ENCODE measurements around the gene PARVA. TPM values are rescaled to one million over a fixed set of nuclear protein-coding genes. Genes with fewer than 3 reads are reported as not detected.
A peak's percentile ranks its signal among the peaks of the same experiment; 100 is the strongest.

PARVA gene
- polyA plus RNA-seq, 2 of the 4 experiments (the other 2 are of a cell fraction), result 25.5 to 26.1 TPM

DNA sequence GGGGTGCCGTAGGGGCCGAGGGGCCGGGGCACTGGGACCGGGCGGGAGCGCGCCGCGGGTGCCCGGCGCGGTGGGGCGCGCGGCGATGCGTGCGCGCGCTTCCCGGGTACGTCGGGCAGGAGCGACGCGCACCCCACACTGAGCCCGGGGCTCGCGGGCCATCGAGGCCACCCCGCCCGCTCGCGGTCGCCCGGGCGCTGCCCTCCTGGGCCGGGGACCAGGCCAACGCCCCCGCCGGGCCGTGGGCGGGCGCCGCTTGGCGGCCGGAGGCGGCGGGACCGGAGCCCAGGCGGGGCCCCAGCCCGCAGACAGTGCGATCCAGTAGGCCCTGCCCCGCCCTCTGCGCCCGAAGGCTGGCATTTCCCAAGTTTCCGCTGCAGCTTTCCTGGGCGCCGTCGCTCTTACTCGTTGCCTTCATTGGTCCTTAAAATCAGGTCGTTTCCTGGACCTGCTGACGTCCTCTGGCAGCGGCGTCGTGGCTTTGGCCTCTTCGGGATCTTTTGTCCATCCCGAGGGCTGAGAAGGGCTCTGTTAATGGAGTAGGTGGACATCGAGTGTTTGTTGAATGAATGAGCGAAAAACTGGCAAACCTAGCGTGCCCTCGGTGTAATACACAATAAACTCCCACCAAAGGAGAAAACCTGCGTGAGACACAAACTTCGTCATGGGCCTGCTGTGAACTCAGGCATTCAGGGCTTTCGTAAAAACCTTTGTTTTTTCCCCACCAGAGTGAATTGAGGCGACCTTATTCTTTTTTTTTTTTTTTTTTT, 638 bp downstream of the PARVA start:
- H3K9me3 ChIP-seq, result no peaks in the 10 kb centered on the region
- ATAC-seq, result peak; percentile 86 to 89
- peak overlapping the region; percentile 91 for H3K4me2 ChIP-seq
- no peak for FAIRE-seq
- 3% methylated on average over 13 of the region's 76 CpGs for whole genome bisulfite sequencing (ENCODE audit: missing lambda C conversion rate)
- H3K27ac ChIP-seq, result peak overlapping the region; percentile 86 to 96
- DNase-seq (ENCODE audit: low read depth in 1 of 2, low spot score in 1 of 2), result peak; percentile 50 to 88
- ChIA-PET POLR2A (interaction anchor here (0.6 to 1.3 kb wide), 8 partner anchors 8 to 516 kb away, joined by 3 to 8 read pairs (median 4); no protein-coding TSS in a partner anchor), CTCF (interaction anchor here (0.8 to 1.5 kb wide), 6 partner anchors 11 to 631 kb away, joined by 4 to 8 read pairs (median 6); partner anchors contain the start of gene RASSF10)
- H3K4me3 ChIP-seq, result peak overlapping the region; percentile 59
- peaks cover 11% of the 10 kb centered on the region for H3K4me1 ChIP-seq
- TF ChIP-seq EHF (CRISPR knock-in tag; IDR thresholded peaks at IDR 0.05), result no peak; the same call in 1 of the 2 replicates
- TF ChIP-seq GATA3 (IDR thresholded peaks at IDR 0.05; ENCODE audit: borderline replicate concordance), result no peak
- TF ChIP-seq, protein P1, sequence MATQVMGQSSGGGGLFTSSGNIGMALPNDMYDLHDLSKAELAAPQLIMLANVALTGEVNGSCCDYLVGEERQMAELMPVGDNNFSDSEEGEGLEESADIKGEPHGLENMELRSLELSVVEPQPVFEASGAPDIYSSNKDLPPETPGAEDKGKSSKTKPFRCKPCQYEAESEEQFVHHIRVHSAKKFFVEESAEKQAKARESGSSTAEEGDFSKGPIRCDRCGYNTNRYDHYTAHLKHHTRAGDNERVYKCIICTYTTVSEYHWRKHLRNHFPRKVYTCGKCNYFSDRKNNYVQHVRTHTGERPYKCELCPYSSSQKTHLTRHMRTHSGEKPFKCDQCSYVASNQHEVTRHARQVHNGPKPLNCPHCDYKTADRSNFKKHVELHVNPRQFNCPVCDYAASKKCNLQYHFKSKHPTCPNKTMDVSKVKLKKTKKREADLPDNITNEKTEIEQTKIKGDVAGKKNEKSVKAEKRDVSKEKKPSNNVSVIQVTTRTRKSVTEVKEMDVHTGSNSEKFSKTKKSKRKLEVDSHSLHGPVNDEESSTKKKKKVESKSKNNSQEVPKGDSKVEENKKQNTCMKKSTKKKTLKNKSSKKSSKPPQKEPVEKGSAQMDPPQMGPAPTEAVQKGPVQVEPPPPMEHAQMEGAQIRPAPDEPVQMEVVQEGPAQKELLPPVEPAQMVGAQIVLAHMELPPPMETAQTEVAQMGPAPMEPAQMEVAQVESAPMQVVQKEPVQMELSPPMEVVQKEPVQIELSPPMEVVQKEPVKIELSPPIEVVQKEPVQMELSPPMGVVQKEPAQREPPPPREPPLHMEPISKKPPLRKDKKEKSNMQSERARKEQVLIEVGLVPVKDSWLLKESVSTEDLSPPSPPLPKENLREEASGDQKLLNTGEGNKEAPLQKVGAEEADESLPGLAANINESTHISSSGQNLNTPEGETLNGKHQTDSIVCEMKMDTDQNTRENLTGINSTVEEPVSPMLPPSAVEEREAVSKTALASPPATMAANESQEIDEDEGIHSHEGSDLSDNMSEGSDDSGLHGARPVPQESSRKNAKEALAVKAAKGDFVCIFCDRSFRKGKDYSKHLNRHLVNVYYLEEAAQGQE (IDR thresholded peaks at IDR 0.05), result no peak
- no peak for TF ChIP-seq HOXB13 (CRISPR knock-in tag; IDR thresholded peaks at IDR 0.05; ENCODE audit: low read depth)
- no peak for TF ChIP-seq MYC (IDR thresholded peaks at IDR 0.05; ENCODE audit: borderline replicate concordance, low read length)
- TF ChIP-seq BHLHE40 (IDR thresholded peaks at IDR 0.05; ENCODE audit: low read depth, low read length), result no peak
- no peak for TF ChIP-seq HMGXB4 (CRISPR knock-in tag; IDR thresholded peaks at IDR 0.05; ENCODE audit: borderline replicate concordance)
- TF ChIP-seq JUNB (IDR thresholded peaks at IDR 0.05), result no peak
- TF ChIP-seq NR3C1 (IDR thresholded peaks at IDR 0.05), result no peak
- no peak for TF ChIP-seq HOXA7 (CRISPR knock-in tag; IDR thresholded peaks at IDR 0.05)
- TF ChIP-seq CHD4 (IDR thresholded peaks at IDR 0.05; ENCODE audit: borderline replicate concordance), result no peak
- TF ChIP-seq SMC3 (IDR thresholded peaks at IDR 0.05), result peak; percentile 54
- peak; percentile 65; the same call in 1 of the 2 replicates for TF ChIP-seq HOXB5 (CRISPR knock-in tag; IDR thresholded peaks at IDR 0.05)
- 0 out of 2 replicates have a peak, but pooled peaks have one; percentile 20 for TF ChIP-seq MAZ (IDR thresholded peaks at IDR 0.05; ENCODE audit: borderline replicate concordance, low read depth, low read length)
- no peak for TF ChIP-seq KDM1A (IDR thresholded peaks at IDR 0.05; ENCODE audit: low read depth)
- TF ChIP-seq ZFP36 (IDR thresholded peaks at IDR 0.05; ENCODE audit: borderline replicate concordance, partially characterized antibody), result no peak
- peak; percentile 37; the same call in 2 of the 3 replicates for TF ChIP-seq BCL3 (IDR thresholded peaks at IDR 0.05)
- no peak for TF ChIP-seq ZNF302 (CRISPR knock-in tag; IDR thresholded peaks at IDR 0.05)
- no peak for TF ChIP-seq CBX8 (IDR thresholded peaks at IDR 0.05)
- TF ChIP-seq, protein P2, sequence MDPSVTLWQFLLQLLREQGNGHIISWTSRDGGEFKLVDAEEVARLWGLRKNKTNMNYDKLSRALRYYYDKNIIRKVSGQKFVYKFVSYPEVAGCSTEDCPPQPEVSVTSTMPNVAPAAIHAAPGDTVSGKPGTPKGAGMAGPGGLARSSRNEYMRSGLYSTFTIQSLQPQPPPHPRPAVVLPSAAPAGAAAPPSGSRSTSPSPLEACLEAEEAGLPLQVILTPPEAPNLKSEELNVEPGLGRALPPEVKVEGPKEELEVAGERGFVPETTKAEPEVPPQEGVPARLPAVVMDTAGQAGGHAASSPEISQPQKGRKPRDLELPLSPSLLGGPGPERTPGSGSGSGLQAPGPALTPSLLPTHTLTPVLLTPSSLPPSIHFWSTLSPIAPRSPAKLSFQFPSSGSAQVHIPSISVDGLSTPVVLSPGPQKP (IDR thresholded peaks at IDR 0.05; ENCODE audit: low read depth, low read length), result no peak
- no peak for TF ChIP-seq POLR2AphosphoS2 (conservative IDR thresholded peaks at IDR 0.05; ENCODE audit: low read length)
- peak; percentile 82 for TF ChIP-seq ZSCAN20 (CRISPR knock-in tag; IDR thresholded peaks at IDR 0.05)
- no peak; a peak in 1 of 5 replicates for TF ChIP-seq RAD21 (conservative IDR thresholded peaks at IDR 0.05 in 1 of 2, IDR thresholded peaks at IDR 0.05 in 1 of 2)
- 0 out of 2 replicates have a peak, but pooled peaks have one; percentile 34 for TF ChIP-seq NPAS2 (CRISPR knock-in tag; IDR thresholded peaks at IDR 0.05; ENCODE audit: borderline replicate concordance)
- TF ChIP-seq RNF2 (IDR thresholded peaks at IDR 0.05; ENCODE audit: borderline replicate concordance, low read depth), result no peak
- TF ChIP-seq, protein P3, sequence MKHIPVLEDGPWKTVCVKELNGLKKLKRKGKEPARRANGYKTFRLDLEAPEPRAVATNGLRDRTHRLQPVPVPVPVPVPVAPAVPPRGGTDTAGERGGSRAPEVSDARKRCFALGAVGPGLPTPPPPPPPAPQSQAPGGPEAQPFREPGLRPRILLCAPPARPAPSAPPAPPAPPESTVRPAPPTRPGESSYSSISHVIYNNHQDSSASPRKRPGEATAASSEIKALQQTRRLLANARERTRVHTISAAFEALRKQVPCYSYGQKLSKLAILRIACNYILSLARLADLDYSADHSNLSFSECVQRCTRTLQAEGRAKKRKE (CRISPR knock-in tag; IDR thresholded peaks at IDR 0.05; ENCODE audit: low read depth), result peak; percentile 70; the same call in 1 of the 2 replicates
- no peak for TF ChIP-seq MAFK (IDR thresholded peaks at IDR 0.05; ENCODE audit: partially characterized antibody)
- TF ChIP-seq JUN (IDR thresholded peaks at IDR 0.05), result peak; percentile 70 to 72; a peak in 4 of 5 replicates
- TF ChIP-seq POLR2A (IDR thresholded peaks at IDR 0.05; ENCODE audit: low read length), result 0 out of 2 replicates have a peak, but pooled peaks have one; percentile 10
- TF ChIP-seq RARB (CRISPR knock-in tag; IDR thresholded peaks at IDR 0.05), result no peak
- no peak for TF ChIP-seq CBX2 (IDR thresholded peaks at IDR 0.05; ENCODE audit: borderline replicate concordance, low read depth)
- TF ChIP-seq HEYL (CRISPR knock-in tag; IDR thresholded peaks at IDR 0.05), result no peak

Data from A549 (cell line).